Measurements from ENCODE around the gene CLEC18C. TPM values are rescaled to one million over a fixed set of nuclear protein-coding genes. Genes with fewer than 3 reads are reported as not detected.
"Not testable (repeated sequence)": the region's sequence is repeated elsewhere in the genome, so short reads cannot be mapped to it uniquely, and the experiment has no call there.

CLEC18C gene
- total RNA-seq, 1 donor = 0.31 TPM

- H3K4me3 ChIP-seq (ENCODE audit: low read length); H3K9me3 ChIP-seq (ENCODE audit: low read depth, low read length); H3K4me1 ChIP-seq (ENCODE audit: insufficient read depth, low read length); H3K27me3 ChIP-seq (ENCODE audit: insufficient read depth, low read length): not testable (repeated sequence)
Measured at GRCh38 chr16:70188608-70188915, 15.0 kb downstream of the CLEC18C start.

- not testable (repeated sequence) for H3K4me1 ChIP-seq (ENCODE audit: insufficient read depth, low read length); H3K9me3 ChIP-seq (ENCODE audit: low read depth, low read length); H3K27me3 ChIP-seq (ENCODE audit: insufficient read depth, low read length); H3K4me3 ChIP-seq (ENCODE audit: low read length)
Measured at GRCh38 chr16:70190574-70190973, 17.0 kb downstream of the CLEC18C start.

- not testable (repeated sequence) for H3K4me1 ChIP-seq (ENCODE audit: insufficient read depth, low read length); H3K9me3 ChIP-seq (ENCODE audit: low read depth, low read length); H3K4me3 ChIP-seq (ENCODE audit: low read length); H3K27me3 ChIP-seq (ENCODE audit: insufficient read depth, low read length)
Measured at GRCh38 chr16:70196683-70197300, 23.2 kb downstream of the CLEC18C start.

- H3K27me3 ChIP-seq (ENCODE audit: insufficient read depth, low read length); H3K9me3 ChIP-seq (ENCODE audit: low read depth, low read length); H3K4me1 ChIP-seq (ENCODE audit: insufficient read depth, low read length); H3K4me3 ChIP-seq (ENCODE audit: low read length): not testable (repeated sequence)
Measured at GRCh38 chr16:70197611-70198010, 24.0 kb downstream of the CLEC18C start.

- not testable (repeated sequence) for H3K9me3 ChIP-seq (ENCODE audit: low read depth, low read length); H3K4me3 ChIP-seq (ENCODE audit: low read length); H3K27me3 ChIP-seq (ENCODE audit: insufficient read depth, low read length); H3K4me1 ChIP-seq (ENCODE audit: insufficient read depth, low read length)
Measured at GRCh38 chr16:70198230-70198629, 24.6 kb downstream of the CLEC18C start.

GRCh38 chr16:70198666-70199065, 25.1 kb downstream of the CLEC18C start:
- H3K4me1 ChIP-seq (ENCODE audit: insufficient read depth, low read length); H3K4me3 ChIP-seq (ENCODE audit: low read length); H3K27me3 ChIP-seq (ENCODE audit: insufficient read depth, low read length): not testable (repeated sequence)

GRCh38 chr16:70199170-70199569, 25.6 kb downstream of the CLEC18C start:
- not testable (repeated sequence) for H3K27me3 ChIP-seq (ENCODE audit: insufficient read depth, low read length); H3K4me1 ChIP-seq (ENCODE audit: insufficient read depth, low read length); H3K9me3 ChIP-seq (ENCODE audit: low read depth, low read length); H3K4me3 ChIP-seq (ENCODE audit: low read length)

More at GRCh38 chr16:70198666-70199065, 25.1 kb downstream of the CLEC18C start:
- not testable (repeated sequence) for H3K9me3 ChIP-seq (ENCODE audit: low read depth, low read length)

GRCh38 chr16:70200063-70200462, 26.5 kb downstream of the CLEC18C start:
- not testable (repeated sequence) for H3K9me3 ChIP-seq (ENCODE audit: low read depth, low read length); H3K27me3 ChIP-seq (ENCODE audit: insufficient read depth, low read length); H3K4me3 ChIP-seq (ENCODE audit: low read length); H3K4me1 ChIP-seq (ENCODE audit: insufficient read depth, low read length)

GRCh38 chr16:70203508-70203907, 29.9 kb downstream of the CLEC18C start:
- H3K4me3 ChIP-seq (ENCODE audit: low read length); H3K9me3 ChIP-seq (ENCODE audit: low read depth, low read length); H3K4me1 ChIP-seq (ENCODE audit: insufficient read depth, low read length); H3K27me3 ChIP-seq (ENCODE audit: insufficient read depth, low read length): not testable (repeated sequence)

GRCh38 chr16:70204010-70204409, 30.4 kb downstream of the CLEC18C start:
- H3K27me3 ChIP-seq (ENCODE audit: insufficient read depth, low read length); H3K4me1 ChIP-seq (ENCODE audit: insufficient read depth, low read length); H3K4me3 ChIP-seq (ENCODE audit: low read length); H3K9me3 ChIP-seq (ENCODE audit: low read depth, low read length): not testable (repeated sequence)

GRCh38 chr16:70204668-70205405, 31.2 kb downstream of the CLEC18C start:
- not testable (repeated sequence) for H3K9me3 ChIP-seq (ENCODE audit: low read depth, low read length); H3K4me3 ChIP-seq (ENCODE audit: low read length); H3K27me3 ChIP-seq (ENCODE audit: insufficient read depth, low read length); H3K4me1 ChIP-seq (ENCODE audit: insufficient read depth, low read length)

- not testable (repeated sequence) for H3K9me3 ChIP-seq (ENCODE audit: low read depth, low read length); H3K4me3 ChIP-seq (ENCODE audit: low read length); H3K4me1 ChIP-seq (ENCODE audit: insufficient read depth, low read length); H3K27me3 ChIP-seq (ENCODE audit: insufficient read depth, low read length)
Measured at GRCh38 chr16:70206382-70206781, 32.8 kb downstream of the CLEC18C start.

- not testable (repeated sequence) for H3K4me3 ChIP-seq (ENCODE audit: low read length); H3K4me1 ChIP-seq (ENCODE audit: insufficient read depth, low read length); H3K27me3 ChIP-seq (ENCODE audit: insufficient read depth, low read length)
Measured at GRCh38 chr16:70218586-70218985, 45.0 kb downstream of the CLEC18C start.

GRCh38 chr16:70222574-70222973, 49.0 kb downstream of the CLEC18C start:
- not testable (repeated sequence) for H3K9me3 ChIP-seq (ENCODE audit: low read depth, low read length); H3K27me3 ChIP-seq (ENCODE audit: insufficient read depth, low read length); H3K4me1 ChIP-seq (ENCODE audit: insufficient read depth, low read length); H3K4me3 ChIP-seq (ENCODE audit: low read length)

More at GRCh38 chr16:70218586-70218985, 45.0 kb downstream of the CLEC18C start:
- H3K9me3 ChIP-seq (ENCODE audit: low read depth, low read length) = not testable (repeated sequence)

GRCh38 chr16:70223216-70223615, 49.6 kb downstream of the CLEC18C start:
- H3K4me3 ChIP-seq (ENCODE audit: low read length); H3K27me3 ChIP-seq (ENCODE audit: insufficient read depth, low read length); H3K9me3 ChIP-seq (ENCODE audit: low read depth, low read length); H3K4me1 ChIP-seq (ENCODE audit: insufficient read depth, low read length): not testable (repeated sequence)

- not testable (repeated sequence) for H3K4me1 ChIP-seq (ENCODE audit: insufficient read depth, low read length)
Measured at GRCh38 chr16:70223971-70224513, 50.5 kb downstream of the CLEC18C start.

More at GRCh38 chr16:70223971-70224513, 50.5 kb downstream of the CLEC18C start:
- H3K9me3 ChIP-seq (ENCODE audit: low read depth, low read length); H3K27me3 ChIP-seq (ENCODE audit: insufficient read depth, low read length); H3K4me3 ChIP-seq (ENCODE audit: low read length): not testable (repeated sequence)
